Ascending aorta (tissue), 2 donors: ENCODE measurements around the gene AIF1. TPM values are rescaled to one million over a fixed set of nuclear protein-coding genes. Genes with fewer than 3 reads are reported as not detected.

Experiments
- DNase-seq, 2 donors: peaks; one replicate each; pipeline ENCODE4 v3.0.0-alpha.2; 2019; ENCODE audit warnings: low spot score in 2 of 2
- H3K27ac ChIP-seq, 2 donors: fragments of 200-600 bp; sonication (generic); one replicate each; pipeline ENCODE4 v1.5.1; 2016 to 2017; ENCODE audit warnings: mild to moderate bottlenecking in 1 of 2
- H3K27me3 ChIP-seq: fragments of 200-600 bp; sonication (generic); one replicate; pipeline ENCODE4 v1.5.1; 2017
- H3K36me3 ChIP-seq, 2 donors: fragments of 200-600 bp; sonication (generic); one replicate each; pipeline ENCODE4 v1.5.1; 2016
- H3K4me1 ChIP-seq, 2 donors: fragments of 200-600 bp; sonication (generic); one replicate each; pipeline ENCODE4 v1.5.1; 2016 to 2017; ENCODE audit warnings: mild to moderate bottlenecking in 1 of 2
- H3K4me3 ChIP-seq, 2 donors: fragments of 200-600 bp; sonication (generic); one replicate each; pipeline ENCODE4 v1.5.1; 2016 to 2017; ENCODE audit warnings: mild to moderate bottlenecking in 1 of 2
- H3K9me3 ChIP-seq, 2 donors: fragments of 200-600 bp; sonication (generic); one replicate each; pipeline ENCODE4 v1.5.1; 2016
- CTCF ChIP-seq, 3 experiments: fragments of 200-600 bp in 2 of 3; fragments of 450-650 bp in 1 of 3; sonication (generic) in 2 of 3; IDR thresholded peaks; one replicate each; pipeline ENCODE4 v1.5.1; 2016 to 2019; ENCODE audit warnings: antibody characterized with exemption in 3 of 3, mild to moderate bottlenecking in 1 of 3, moderate library complexity in 1 of 3
- intact Hi-C: fragments of 100-400 bp; cut with DNase I; formaldehyde crosslinking; loops from one replicate; pipeline ENCODE4 v1.15.1; 2023
- total RNA-seq: library from RNA; depleted of rRNA; stranded (reverse); fragments of >200 nt; gene quantifications from one replicate; pipeline ENCODE4 v1.1.0, GENCODE V29; 2016

Gene AIF1
- total RNA-seq, 1 donor from 2014 or later: 1.7 TPM

- no peaks in the 10 kb centered on the region for H3K4me1 ChIP-seq
- no peak for TF ChIP-seq CTCF (IDR thresholded peaks at IDR 0.05)
- no peak overlapping the region for H3K4me3 ChIP-seq
- intact Hi-C loops: no loop called here
- H3K27me3 ChIP-seq: no peaks in the 10 kb centered on the region
- no peaks in the 10 kb centered on the region for H3K9me3 ChIP-seq
- H3K27ac ChIP-seq: no peak overlapping the region
- no peak for DNase-seq
- H3K36me3 ChIP-seq: peaks cover 97 to 100% of the 10 kb centered on the region in 2 donors
Observed at GRCh38 chr6:31632279-31632946, 17.4 kb downstream of the AIF1 start.

GRCh38 chr6:31633447-31633846 is 18.4 kb downstream of the AIF1 start:
- no peak overlapping the region for H3K4me3 ChIP-seq
- DNase-seq: no peak
- no peak for TF ChIP-seq CTCF (IDR thresholded peaks at IDR 0.05)
- H3K27ac ChIP-seq: no peak overlapping the region
- H3K9me3 ChIP-seq: no peaks in the 10 kb centered on the region
- no peaks in the 10 kb centered on the region for H3K27me3 ChIP-seq
- H3K36me3 ChIP-seq: peaks cover 94 to 99% of the 10 kb centered on the region in 2 donors
- H3K4me1 ChIP-seq: no peaks in the 10 kb centered on the region
- intact Hi-C loops: no loop called here

GRCh38 chr6:31634131-31634530 is 19.1 kb downstream of the AIF1 start:
- H3K9me3 ChIP-seq: no peaks in the 10 kb centered on the region
- no peak overlapping the region for H3K27ac ChIP-seq
- peaks cover 90 to 99% of the 10 kb centered on the region in 2 donors for H3K36me3 ChIP-seq
- intact Hi-C loops: no loop called here
- H3K4me1 ChIP-seq: no peaks in the 10 kb centered on the region
- H3K4me3 ChIP-seq: no peak overlapping the region
- no peak for DNase-seq
- TF ChIP-seq CTCF (IDR thresholded peaks at IDR 0.05): no peak
- no peaks in the 10 kb centered on the region for H3K27me3 ChIP-seq

- intact Hi-C loops: no loop called here
- Histone ChIP-seq H3K9me3 (no peaks in the 10 kb centered on the region), H3K4me3 (no peak overlapping the region), H3K4me1 (no peaks in the 10 kb centered on the region), H3K27ac (no peak overlapping the region), H3K36me3 (peaks cover 88 to 99% of the 10 kb centered on the region in 2 donors), H3K27me3 (no peaks in the 10 kb centered on the region)
- DNase-seq: no peak
- TF ChIP-seq CTCF (IDR thresholded peaks at IDR 0.05): no peak
Observed at GRCh38 chr6:31634969-31635575, 20.0 kb downstream of the AIF1 start.

- Histone ChIP-seq H3K4me3 (no peak overlapping the region), H3K36me3 (peaks cover 88 to 99% of the 10 kb centered on the region in 2 donors)
- no peak for TF ChIP-seq CTCF (IDR thresholded peaks at IDR 0.05)
Observed at GRCh38 chr6:31636698-31637596, 21.9 kb downstream of the AIF1 start.

More at GRCh38 chr6:31636698-31637596, 21.9 kb downstream of the AIF1 start:
- Histone ChIP-seq H3K27ac (no peak overlapping the region), H3K4me1 (no peaks in the 10 kb centered on the region), H3K9me3 (no peaks in the 10 kb centered on the region), H3K27me3 (no peaks in the 10 kb centered on the region)
- intact Hi-C loops: no loop called here
- DNase-seq: no peak
